CD4-positive, alpha-beta T cell treated with Interleukin-6 for 4 hours (primary cell): ENCODE results near the gene SELENOS.

Experiments used
- DNase-seq: peaks from one replicate; pipeline ENCODE4 v3.0.0-alpha.2; 2020; ENCODE audit warnings: mixed read lengths

SELENOS gene

DNA sequence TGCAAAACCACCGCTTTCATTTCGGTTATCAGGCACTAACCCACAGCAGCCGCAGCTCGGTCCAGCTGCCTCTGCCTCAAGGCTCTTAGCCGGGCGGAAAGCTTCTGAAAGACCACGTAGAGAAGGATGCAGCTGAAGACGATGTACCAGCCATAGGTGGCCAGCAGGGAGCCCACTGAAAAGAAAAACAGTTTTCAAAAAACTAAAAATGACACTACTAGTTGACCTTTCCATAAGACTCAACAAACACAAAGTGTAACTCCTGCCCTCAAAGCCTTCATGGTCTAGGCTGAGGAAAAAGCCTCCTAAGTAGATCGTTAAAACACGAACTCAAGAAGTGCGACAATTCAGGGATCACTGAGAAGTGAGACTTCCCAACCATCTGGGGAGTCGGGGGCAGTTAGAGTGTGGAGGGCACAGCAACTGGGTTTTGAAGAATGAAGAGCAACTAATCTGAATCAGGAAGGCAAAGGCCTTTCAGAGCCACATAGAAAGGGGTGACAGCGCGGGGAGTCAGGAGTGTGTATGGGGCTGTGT is 716 bp downstream of the SELENOS start:
- DNase-seq: no peak

DNA sequence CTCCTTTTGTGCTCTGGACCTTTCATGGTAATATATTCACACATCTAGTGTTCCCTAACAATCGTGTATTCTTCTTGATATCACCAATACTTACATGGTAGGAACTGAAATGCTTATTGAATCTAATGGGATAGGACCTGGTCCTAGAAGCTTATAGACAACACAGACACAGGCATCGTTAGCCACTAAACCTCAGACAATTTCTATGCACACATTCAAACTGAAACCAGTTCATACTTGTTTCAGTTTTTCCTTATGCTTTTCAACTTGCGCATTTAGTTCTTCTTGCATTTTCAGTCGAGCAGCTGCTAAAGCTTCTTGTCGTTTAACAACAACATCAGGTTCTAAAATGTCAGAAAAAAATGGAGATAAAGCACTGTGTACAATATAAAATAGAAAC is 2.3 kb downstream of the SELENOS start:
- no peak for DNase-seq

DNA sequence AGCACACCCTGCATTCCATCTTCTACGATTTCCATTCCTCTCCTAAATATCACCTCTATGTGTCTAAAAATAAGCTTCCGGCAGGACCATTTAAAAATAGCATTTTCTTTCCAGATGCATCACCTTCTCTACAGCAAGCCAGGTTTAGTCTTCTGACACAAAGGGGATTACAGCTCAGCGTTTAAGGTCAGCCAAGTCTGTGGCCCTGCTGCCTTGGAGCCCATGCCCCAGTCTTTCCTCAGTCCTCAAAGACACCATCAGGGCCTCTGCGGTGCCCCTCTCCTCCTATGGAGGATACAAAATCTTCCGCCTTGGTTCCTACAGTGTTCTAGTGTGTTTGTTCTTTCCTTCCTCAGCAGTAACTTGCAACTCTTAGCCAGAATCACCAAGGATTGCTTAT is 3.8 kb downstream of the SELENOS start:
- no peak for DNase-seq

DNA sequence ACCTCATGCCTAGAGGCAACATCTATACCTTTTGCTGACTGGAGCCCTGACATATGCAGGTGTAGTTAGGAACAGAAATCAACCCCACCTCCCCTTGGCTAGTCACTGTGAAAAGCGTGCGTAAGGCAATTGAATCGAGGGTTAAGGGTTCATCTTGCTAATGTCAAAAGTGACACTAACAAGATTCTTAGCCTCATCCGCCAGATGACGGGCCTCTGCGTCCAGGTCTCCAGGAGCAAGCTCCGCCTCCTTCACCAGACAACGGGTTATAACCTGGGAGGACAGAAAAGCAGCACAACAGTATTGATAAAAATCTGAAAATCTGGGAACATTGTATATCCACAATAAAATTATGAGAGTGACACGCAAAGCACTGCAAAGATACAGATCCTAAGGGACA is 4.7 kb downstream of the SELENOS start:
- no peak for DNase-seq

DNA sequence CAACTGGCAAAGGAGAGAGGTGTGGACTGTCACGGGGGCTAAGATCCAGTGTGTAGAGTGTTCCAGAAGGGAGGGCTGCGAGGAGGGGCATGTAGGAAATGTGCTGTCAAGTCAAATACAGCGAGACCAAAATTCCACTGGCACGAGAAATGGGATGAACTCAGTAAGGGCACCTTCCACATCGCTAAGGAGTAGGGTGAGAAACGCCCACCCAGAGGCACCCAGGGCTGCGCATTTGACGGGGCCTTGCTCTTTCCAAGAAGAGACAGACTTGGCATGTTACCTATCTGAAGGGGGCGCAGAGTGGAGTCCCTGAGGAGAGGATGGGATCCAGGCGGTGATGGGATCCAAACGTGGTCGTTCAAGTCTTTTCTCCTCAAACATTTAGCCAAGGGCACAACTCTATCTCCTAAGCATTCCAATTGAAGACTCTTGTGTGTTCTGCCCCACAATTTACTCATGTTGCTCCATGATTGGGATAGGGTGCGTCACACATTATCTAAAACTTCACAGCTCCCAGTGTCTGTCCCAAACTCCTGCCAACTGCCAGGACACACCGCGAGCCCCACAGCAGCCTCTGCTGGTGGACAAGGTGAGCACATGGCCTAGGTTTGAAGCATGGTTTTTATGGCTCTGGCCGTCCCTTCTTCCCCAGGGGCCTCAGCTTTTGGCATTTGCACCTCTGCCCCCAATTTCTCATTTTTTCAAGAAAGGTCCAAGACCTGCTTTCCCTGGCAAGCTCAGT is 7.6 kb downstream of the SELENOS start:
- no peak for DNase-seq

DNA sequence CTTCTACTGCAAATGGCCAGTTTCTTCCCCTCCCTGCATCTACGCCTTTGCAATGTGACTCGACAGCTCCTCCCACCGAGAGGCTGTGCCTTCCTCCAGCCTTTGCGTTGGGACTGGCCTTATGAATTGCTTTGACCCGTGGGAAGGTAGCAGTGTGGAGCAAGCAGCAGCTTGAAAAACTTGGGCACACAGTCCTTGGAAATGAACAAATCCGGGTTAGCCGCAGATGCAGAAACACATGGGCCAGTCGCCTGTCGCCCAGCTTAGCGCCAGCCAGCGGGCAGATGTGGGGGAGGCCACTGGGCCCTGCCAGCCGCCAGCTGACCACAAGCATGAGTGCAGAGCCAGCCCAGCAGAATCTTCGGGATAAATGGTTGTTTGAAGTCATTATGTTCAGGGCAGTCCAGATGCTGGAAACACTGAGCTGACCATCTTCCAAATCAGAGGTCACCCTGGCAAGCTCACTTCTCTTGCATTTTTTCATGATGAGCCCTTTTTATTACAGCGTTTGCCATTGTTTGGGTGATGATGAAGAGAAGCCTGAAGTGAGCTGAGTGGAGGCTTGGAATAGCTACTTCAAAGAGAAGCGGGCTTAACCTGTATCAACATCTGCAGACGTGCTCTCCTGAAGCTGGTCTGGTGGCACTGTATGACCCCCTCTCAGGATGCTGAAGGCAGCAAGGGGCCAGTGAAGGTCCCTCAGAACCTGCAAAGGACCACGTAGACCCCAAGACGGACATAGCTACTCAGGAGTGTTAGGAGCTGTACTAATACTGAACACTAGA is 9.8 kb downstream of the SELENOS start:
- DNase-seq: no peak

DNA sequence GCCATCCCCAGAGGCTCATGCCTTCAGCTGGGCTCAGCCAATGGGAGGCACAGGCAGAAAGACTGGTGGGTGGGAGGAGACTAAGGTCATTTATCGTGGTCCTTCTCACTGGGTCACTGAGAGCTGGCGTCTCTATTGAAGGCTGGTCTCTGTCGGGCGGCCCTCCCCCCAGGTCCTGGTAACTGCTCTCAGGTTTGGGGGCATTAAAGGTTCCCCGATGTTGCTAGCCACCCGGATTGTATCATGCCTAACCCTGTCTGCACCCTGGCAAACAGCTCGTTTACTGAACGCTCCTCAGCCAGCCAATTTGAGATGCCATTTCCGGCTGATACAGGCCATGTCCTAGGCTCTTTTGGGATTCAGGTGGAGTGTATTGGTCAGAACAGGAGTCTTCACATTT is 10.5 kb downstream of the SELENOS start:
- DNase-seq: no peak

DNA sequence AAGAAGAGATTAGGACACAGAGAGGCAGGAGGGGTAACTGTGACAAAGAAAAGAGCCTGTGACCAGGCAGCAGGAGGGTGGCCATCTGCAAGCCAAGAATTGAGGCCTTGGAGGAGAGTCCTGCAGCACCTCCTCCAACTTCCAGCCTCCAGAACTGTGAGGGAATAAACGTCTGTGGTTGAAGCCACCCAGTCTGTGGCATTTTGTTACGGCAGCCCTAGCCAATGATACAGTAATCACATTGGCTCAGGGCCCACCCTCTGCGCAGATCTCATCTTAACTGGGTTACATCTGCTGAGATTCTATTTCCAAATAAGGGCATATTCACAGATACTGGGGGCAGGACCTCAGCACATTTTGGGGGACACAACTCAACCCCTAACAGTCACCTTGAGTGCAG is 11.3 kb downstream of the SELENOS start:
- no peak for DNase-seq

DNA sequence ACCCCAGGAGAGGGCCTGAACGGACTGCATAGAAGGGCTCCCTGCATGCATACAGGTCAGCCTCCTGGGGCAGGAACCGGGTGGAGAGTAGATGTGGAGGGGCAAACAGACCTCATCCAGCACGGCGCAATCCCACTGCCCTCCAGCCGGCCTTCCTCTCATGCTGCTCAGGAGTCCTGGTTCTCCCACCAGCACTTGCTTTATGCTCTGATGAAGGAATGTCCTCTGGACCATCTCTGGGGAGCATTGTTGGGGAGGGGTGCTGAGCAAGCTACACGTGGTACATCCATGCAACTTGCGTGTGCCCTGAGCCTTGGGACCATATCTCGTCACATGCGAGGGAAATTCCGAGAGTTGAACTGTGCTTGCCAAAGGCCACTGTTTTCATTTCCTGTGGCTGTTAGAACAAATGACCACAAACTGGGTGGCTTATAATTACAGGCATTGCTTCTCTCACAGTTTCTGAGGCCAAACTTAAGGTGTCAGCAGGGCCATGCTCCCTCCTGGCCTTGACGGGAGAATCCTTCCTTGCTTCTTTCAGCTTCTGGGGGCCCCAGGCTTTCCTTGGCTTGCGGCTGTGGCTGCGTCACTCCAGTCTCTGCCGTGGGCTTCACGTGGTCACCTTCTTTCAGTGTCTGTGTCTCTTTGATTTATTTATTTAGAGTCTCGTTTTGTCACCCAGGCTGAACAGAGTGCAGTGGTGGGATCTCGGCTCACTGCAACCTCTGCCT is 12.2 kb downstream of the SELENOS start:
- no peak for DNase-seq

DNA sequence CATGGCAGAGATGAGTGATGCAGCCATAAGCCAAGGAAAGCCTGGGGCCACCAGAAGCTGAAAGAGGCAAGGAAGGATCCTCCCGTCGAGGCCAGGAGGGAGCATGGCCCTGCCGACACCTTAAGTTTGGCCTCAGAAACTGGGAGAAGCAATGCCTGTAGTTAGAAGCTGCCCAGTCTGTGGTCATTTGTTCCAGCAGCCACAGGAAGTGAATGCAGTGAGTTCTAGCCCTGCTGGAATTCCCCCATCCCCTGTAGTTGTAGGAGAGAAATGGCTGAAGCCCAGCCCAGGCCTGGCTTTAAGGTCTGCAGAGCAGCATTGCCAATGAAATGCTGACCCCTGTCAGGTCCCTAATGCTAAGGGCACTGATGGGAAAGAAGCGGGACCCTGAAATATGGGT is 13.3 kb downstream of the SELENOS start:
- no peak for DNase-seq

DNA sequence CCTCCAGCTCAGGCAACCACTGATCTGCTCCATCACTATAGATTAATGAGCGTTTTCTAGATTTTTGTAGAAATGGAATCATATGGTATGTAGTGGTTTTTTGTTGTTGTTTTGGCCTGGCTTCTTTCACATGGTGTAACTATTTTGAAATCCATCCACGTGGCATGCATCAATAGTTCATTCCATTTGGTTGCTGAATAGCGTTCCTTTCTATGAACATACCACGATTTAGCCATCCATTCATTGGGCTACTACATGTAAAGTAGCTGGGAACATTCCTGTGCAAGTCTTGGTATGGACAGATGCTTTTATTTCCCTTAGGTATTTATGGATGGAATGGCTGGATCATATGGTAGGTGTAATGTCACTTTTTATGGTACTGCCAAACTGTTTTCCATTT is 14.7 kb downstream of the SELENOS start:
- DNase-seq: no peak

DNA sequence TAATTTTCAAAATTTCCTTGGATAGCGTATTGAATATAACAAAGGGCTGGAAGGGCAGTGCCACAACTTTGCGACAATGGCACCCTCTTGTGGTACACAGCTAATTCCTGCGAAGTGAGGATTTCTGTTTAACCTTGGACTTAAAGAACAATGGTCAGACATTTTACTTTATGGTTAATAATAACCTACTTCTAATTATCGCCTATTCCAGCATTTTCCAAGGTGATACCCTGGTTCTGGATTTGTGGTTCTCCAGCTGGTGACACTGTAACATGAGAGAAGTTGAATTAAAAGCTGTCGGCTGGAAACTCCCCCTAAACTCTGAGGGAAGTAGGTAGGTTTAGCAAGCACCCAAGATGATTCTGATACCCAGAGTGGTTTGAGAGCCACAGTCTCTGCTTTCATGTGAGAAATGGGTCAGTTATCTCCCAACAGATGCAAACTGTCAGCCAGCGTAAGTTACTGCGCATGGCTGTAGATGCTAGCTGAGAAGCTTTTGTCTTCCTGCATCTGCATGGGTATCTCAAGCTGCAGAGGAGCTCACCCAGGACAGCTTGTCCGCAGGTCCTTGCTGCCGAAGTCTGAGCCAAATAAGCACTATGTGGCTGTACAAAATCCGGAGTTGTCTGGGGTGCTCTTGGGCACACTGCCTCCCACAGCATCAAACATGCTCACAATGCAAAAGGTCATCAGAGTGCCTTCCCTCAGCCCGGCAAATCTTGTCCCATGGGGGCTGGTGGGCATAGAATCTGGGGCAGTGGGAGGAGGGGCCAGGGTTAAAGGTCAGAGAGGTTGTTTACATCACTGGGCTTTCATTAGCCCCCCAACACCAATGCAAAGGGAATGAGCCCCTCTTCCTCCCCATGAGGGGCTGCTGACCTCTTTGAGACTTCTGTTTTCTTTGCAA is 18.8 kb downstream of the SELENOS start:
- peak; percentile 73 for DNase-seq

DNA sequence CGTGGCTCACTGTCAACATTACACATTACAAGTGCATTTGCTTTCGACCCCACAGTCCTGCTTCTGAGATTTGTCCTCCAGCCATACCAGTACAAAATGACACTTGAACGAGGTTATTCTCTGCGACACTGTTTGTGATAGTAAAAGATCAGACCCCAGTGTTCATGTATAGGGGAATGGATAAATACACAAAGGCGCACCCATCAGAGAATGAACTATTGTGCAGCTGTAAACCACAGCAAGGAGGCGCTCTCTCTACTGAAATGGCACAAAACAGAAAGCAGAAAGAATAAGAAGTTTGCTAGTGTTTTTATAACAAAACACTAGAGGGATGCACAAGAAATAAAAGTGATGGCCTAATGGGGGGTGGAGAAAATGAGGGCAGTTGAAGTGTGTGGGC is 20.5 kb downstream of the SELENOS start:
- DNase-seq: no peak

DNA sequence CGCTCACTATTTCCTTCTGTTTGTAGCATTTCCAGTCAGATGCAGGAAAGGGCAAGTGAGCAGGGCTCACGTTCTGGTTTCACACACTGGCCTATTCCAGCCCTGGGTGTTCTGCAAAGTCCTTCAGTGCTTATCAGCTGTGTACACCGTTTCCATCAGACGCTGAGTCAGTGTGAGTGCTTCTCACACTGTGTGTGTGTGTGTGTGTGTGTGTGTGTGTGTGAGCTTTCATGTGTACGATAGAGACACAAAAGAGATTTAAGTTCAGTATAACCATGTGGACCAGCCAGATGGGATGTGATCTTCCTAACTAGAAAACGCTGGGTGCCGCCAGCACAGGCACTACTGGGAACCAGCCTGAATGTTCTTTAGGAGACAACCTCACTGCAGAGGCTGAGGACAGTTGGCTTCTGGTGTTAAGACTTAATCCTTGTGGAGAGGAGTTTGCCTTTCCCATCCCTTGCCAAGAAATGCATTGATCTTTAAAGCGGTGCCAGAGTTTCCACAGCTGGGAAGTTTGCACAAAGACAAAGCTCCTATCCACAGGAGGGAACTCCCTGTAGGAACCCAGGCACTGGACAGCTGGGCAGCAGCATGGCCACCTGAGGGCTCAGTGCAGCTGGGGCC is 21.6 kb downstream of the SELENOS start:
- DNase-seq: no peak

DNA sequence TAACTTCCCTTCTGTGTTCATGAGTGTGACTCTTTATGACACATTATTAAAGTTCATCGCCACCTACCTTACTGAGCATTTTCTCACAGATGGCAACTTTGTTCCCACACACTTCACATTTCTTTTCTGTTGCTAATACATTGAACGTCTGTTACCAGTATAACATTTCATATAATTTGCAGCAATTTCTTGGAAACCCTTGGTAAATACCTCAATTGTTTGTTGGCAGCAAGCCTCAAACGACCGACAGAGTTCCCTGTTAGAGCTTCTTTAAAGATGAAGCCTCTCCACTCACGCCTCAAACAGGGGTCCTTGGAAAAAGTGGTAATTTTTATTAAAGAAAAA is 22.3 kb downstream of the SELENOS start:
- no peak for DNase-seq

DNA sequence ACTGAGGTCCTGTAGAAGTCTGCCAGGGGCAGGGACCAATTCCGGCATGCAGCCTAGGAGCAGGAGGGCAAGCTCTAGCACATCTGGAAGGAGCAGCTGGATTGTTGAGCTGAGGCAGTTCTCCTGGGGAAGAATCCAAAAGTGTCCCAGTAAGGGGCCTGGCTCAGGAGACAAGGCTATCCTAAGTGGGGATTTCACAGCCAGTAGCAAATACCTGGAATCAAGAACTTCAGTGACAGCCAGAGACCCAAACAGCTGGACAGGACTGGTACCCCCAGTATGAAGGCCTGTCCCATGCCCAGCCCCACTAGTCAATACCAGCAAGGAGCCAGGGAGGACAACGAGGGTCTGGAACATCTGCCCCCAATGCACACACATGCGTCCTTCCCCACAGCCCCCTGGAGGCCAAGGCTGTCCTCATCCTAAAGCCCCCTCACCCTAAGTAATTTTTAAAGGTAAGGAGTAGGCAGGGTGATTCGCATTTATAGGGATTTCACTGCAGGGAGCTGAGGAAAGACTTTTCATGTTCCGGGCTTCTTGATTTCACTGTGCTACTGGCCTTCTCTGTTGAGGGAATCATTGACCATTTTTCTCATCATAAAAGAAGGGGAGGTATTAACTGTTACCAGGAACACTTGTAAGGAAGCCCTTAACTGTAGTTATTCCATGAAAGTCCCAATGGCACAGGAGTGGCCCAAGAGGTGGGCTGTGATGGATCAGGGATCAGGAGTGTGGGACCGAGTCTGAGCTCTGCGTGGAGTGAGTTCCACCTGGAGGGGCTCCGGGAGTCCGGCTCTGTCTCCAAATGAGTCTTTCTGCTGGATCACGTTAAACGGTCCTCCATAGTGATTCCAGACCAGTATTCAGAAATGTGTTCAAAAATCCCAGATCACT is 22.9 kb downstream of the SELENOS start:
- no peak for DNase-seq

DNA sequence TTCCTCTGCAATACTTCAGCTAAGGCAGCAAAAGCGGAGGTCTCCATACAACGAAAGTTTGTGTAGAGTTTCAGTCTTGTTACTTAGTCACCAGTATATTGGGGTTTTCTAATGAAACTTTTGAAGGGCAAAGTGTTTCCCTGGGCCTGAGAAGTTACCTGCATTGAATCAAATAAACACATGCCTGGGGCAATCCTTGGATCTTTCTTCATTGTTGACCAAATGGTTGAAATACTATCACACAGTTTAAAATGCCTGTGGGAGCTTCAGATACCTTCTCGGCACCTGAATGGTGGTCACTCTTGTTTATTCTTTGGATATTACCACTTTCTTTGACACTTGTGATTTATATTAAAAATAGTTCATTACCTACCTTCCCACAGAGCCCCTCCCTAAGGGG is 24.4 kb downstream of the SELENOS start:
- DNase-seq: no peak

DNA sequence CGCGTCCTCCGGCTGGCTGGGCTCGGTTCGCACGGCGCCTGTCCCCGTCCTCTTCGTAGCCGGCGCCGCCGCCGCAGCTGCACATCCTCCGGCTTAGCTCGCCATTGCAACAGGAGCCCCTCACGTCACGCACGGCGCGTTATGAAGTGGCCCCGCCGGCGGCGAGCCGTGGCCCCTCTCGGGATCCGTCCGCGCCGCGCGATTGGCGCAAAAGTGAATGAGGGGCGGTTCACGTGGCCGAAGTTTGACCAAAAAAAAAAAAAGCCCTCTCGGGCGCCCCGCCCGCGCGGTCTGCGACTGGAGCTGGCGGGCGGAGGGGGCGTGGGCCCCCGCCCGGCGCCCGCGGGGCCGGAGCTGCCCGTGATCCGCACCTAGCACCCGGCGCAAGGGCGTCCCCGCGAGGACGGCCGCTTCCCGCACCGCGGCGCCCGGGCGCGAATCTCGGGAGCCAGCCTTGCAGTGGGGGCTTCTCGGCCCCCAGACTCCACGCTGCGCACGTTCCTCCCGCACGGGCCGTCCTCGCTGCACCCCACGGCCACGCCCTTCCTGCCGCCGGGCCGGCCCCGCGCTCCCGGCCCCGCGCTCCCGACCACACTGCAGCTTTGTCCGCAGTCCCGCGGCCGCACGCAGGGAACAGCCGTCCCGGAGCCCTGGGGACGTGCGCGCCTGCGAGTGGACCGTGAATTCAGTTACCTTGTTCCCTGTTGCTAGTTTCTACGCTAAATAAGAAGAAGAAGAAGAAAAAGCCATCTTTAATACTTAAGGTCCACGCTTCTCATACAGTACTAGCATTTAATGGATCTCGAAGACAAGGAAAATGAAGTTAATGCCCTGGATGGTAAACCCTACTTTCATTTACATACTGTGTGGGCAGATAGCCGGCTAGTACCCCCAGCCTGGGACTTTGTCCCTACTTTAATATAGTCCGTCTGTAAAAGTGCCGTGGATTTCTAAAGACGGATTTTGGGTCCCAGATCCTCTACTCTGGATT is 25.2 kb downstream of the SELENOS start, which contains the start of gene CHSY1:
CHSY1 (minus strand) TSS at position 219 of the 991 bp plus-strand sequence. CDS start 592 bp downstream, outside the sequence.
- peak; percentile 88 for DNase-seq
